Measurements from ENCODE around the gene NOP56. TPM values are rescaled to one million over a fixed set of nuclear protein-coding genes. Genes with fewer than 3 reads are reported as not detected.

Gene NOP56
- total RNA-seq, 1 experiment from 2014 or later, result 497 TPM

DNA sequence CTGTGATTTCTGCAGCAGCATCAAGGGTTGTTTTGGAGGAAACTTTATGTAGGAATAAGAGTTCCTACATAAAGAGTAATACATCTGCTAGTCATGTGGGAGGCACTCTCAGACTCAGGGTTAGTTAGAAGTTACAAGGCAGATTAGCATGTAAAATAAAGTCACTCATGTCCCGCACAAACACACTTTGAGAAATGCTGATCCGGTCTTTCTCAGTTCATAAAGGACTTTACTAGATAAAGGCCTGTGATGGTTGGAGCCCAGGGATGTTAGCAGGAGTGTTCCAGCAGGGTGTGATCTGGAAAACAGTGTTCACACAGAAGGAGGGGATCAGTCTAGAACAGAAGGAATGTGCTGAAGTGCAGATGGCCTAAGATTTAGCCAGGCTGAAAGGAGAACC lies 33.1 kb upstream of the NOP56 start:
- no peak overlapping the region for H3K4me3 ChIP-seq (ENCODE audit: low read depth, low read length)
- H3K9me3 Mint-ChIP-seq (ENCODE audit: unreplicated experiment), result no peaks in the 10 kb centered on the region
- H3K36me3 Mint-ChIP-seq (ENCODE audit: insufficient read depth, unreplicated experiment), result no peaks in the 10 kb centered on the region
- BruUV-seq (replicated peaks), result no TSS peak
- DNase-seq, result no peak
- H3K9me3 ChIP-seq, result no peaks in the 10 kb centered on the region
- no peaks in the 10 kb centered on the region for H3K4me1 Mint-ChIP-seq (ENCODE audit: low read depth, unreplicated experiment)
- peaks cover 9% of the 10 kb centered on the region for H3K27me3 Mint-ChIP-seq (ENCODE audit: insufficient read depth, unreplicated experiment)
- TF ChIP-seq, protein P1, sequence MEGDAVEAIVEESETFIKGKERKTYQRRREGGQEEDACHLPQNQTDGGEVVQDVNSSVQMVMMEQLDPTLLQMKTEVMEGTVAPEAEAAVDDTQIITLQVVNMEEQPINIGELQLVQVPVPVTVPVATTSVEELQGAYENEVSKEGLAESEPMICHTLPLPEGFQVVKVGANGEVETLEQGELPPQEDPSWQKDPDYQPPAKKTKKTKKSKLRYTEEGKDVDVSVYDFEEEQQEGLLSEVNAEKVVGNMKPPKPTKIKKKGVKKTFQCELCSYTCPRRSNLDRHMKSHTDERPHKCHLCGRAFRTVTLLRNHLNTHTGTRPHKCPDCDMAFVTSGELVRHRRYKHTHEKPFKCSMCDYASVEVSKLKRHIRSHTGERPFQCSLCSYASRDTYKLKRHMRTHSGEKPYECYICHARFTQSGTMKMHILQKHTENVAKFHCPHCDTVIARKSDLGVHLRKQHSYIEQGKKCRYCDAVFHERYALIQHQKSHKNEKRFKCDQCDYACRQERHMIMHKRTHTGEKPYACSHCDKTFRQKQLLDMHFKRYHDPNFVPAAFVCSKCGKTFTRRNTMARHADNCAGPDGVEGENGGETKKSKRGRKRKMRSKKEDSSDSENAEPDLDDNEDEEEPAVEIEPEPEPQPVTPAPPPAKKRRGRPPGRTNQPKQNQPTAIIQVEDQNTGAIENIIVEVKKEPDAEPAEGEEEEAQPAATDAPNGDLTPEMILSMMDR (IDR thresholded peaks at IDR 0.05; ENCODE audit: insufficient read depth in 1 of 2, low read depth in 1 of 2, low read length in 1 of 2, severe bottlenecking in 1 of 2, unreplicated experiment in 1 of 2), result no peak
- H3K36me3 ChIP-seq (ENCODE audit: control insufficient read depth, insufficient read depth, low read length), result no peaks in the 10 kb centered on the region
- intact Hi-C loops (cut with micrococcal nuclease; ENCODE audit: unreplicated experiment), result no loop called here
- 0 out of 2 replicates have a peak, but pooled peaks cover 5% of the 10 kb centered on the region for H3K4me1 ChIP-seq
- H3K27ac Mint-ChIP-seq (ENCODE audit: unreplicated experiment), result no peak overlapping the region
- ChIA-PET CTCF (no interaction called here), POLR2A (no interaction called here)
- H3K27me3 ChIP-seq (replicated peaks; ENCODE audit: control insufficient read depth, insufficient read depth, low read length), result no peaks in the 10 kb centered on the region
- no peak overlapping the region for H3K4me3 Mint-ChIP-seq (ENCODE audit: unreplicated experiment)

DNA sequence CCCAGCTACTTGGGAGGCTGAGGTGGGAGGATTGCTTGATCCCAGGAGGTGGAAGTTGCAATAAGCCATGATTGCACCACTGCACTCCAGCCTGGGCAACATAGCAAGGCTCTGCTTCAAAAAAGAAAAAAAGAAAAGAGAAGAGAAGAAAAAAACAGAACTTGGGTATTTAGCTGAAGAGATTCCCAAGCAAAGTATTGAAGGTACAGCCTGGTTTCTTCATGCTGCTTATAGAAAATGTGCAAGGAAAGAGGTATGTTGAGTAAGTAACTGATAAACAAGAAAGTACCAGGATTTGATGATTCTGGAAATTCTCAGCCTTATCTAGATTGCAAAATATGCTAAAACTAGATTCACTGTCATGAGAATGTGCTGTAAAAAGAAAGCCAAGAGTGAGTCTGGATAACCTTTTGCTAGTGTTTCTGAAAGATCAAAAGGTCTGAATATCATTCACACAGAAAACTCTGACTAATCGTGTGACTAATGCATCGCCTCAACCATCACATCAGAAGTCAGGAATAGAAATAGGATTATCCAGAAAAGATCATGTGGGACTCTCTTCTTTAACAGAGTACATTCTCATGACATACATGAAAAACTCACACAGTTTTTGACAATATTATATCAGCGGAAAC lies 32.4 kb upstream of the NOP56 start:
- POLR2A ChIA-PET, result no interaction called here

DNA sequence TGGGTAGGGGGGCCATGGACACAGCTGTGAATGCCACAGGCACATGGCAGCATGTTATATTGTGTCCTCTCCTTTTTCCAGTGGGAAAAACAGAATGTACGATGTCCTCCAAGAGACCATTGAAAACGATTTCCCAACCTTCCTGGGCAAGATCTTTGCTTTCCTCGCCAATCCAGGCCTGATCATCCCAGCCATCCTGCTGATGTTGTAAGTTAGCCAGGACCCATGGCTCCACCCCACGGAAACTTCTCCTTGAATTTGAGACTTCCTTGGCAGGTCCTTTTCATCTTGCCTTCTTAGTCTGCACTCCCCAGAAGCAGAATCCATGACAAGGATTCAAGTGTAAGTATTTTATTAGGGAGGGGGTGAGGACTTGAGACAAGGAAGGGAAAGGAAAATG lies 28.2 kb upstream of the NOP56 start:
- CTCF ChIA-PET, result no interaction called here

More for the DNA sequence above, 32.4 kb upstream of the NOP56 start:
- Mint-ChIP-seq H3K4me1 (ENCODE audit: low read depth, unreplicated experiment) (no peaks in the 10 kb centered on the region), H3K27me3 (ENCODE audit: insufficient read depth, unreplicated experiment) (peaks cover 9% of the 10 kb centered on the region), H3K4me3 (ENCODE audit: unreplicated experiment) (no peak overlapping the region), H3K36me3 (ENCODE audit: insufficient read depth, unreplicated experiment) (no peaks in the 10 kb centered on the region), H3K27ac (ENCODE audit: unreplicated experiment) (no peak overlapping the region), H3K9me3 (ENCODE audit: unreplicated experiment) (no peaks in the 10 kb centered on the region)
- Histone ChIP-seq H3K4me3 (ENCODE audit: low read depth, low read length) (no peak overlapping the region), H3K36me3 (ENCODE audit: control insufficient read depth, insufficient read depth, low read length) (no peaks in the 10 kb centered on the region), H3K4me1 (0 out of 2 replicates have a peak, but pooled peaks cover 5% of the 10 kb centered on the region), H3K27me3 (replicated peaks; ENCODE audit: control insufficient read depth, insufficient read depth, low read length) (no peaks in the 10 kb centered on the region), H3K9me3 (no peaks in the 10 kb centered on the region)
- no peak for DNase-seq
- intact Hi-C loops (cut with micrococcal nuclease; ENCODE audit: unreplicated experiment), result no loop called here
- no TSS peak for BruUV-seq (replicated peaks)
- TF ChIP-seq, protein P1 (IDR thresholded peaks at IDR 0.05; ENCODE audit: insufficient read depth in 1 of 2, low read depth in 1 of 2, low read length in 1 of 2, severe bottlenecking in 1 of 2, unreplicated experiment in 1 of 2), result no peak
- CTCF ChIA-PET, result no interaction called here

More for the DNA sequence above, 28.2 kb upstream of the NOP56 start:
- no peak overlapping the region for H3K27ac Mint-ChIP-seq (ENCODE audit: unreplicated experiment)
- no peaks in the 10 kb centered on the region for H3K36me3 Mint-ChIP-seq (ENCODE audit: insufficient read depth, unreplicated experiment)
- Histone ChIP-seq H3K36me3 (ENCODE audit: control insufficient read depth, insufficient read depth, low read length) (no peaks in the 10 kb centered on the region), H3K9me3 (no peaks in the 10 kb centered on the region; the same call in none of the 2 replicates), H3K4me1 (0 out of 2 replicates have a peak, but pooled peaks cover 5% of the 10 kb centered on the region), H3K4me3 (ENCODE audit: low read depth, low read length) (no peak overlapping the region), H3K27me3 (replicated peaks; ENCODE audit: control insufficient read depth, insufficient read depth, low read length) (no peaks in the 10 kb centered on the region)
- DNase-seq, result no peak
- H3K4me1 Mint-ChIP-seq (ENCODE audit: low read depth, unreplicated experiment), result no peaks in the 10 kb centered on the region
- no peaks in the 10 kb centered on the region for H3K9me3 Mint-ChIP-seq (ENCODE audit: unreplicated experiment)
- H3K4me3 Mint-ChIP-seq (ENCODE audit: unreplicated experiment), result no peak overlapping the region
- POLR2A ChIA-PET, result no interaction called here
- BruUV-seq (replicated peaks), result no TSS peak
- intact Hi-C loops (cut with micrococcal nuclease; ENCODE audit: unreplicated experiment), result no loop called here
- peaks cover 4% of the 10 kb centered on the region for H3K27me3 Mint-ChIP-seq (ENCODE audit: insufficient read depth, unreplicated experiment)
- TF ChIP-seq, protein P1 (IDR thresholded peaks at IDR 0.05; ENCODE audit: insufficient read depth in 1 of 2, low read depth in 1 of 2, low read length in 1 of 2, severe bottlenecking in 1 of 2, unreplicated experiment in 1 of 2), result no peak

Data from Caco-2 (cell line).